ENCODE data around the gene BORCS8.
"Not testable (repeated sequence)": the region's sequence is repeated elsewhere in the genome, so short reads cannot be mapped to it uniquely, and the experiment has no call there.

The BORCS8 gene
- 4.8 to 10.6 (median 6.9) reads per million in 18 experiments for total RNA-seq

- DNase-seq = peak; percentile 99
These were observed at the start of gene BORCS8, which contains the start of gene RFXANK for GRCh38 chr19:19192078-19192882. BORCS8 (minus strand) TSS chr19:19192152; CDS start chr19:19192117, 35 bp downstream. RFXANK (plus strand) TSS chr19:19192258; CDS start chr19:19193947, 1,689 bp downstream.

- no peak for DNase-seq
These were observed 48.5 kb upstream of the BORCS8 start for GRCh38 chr19:19240476-19240875.

DNA sequence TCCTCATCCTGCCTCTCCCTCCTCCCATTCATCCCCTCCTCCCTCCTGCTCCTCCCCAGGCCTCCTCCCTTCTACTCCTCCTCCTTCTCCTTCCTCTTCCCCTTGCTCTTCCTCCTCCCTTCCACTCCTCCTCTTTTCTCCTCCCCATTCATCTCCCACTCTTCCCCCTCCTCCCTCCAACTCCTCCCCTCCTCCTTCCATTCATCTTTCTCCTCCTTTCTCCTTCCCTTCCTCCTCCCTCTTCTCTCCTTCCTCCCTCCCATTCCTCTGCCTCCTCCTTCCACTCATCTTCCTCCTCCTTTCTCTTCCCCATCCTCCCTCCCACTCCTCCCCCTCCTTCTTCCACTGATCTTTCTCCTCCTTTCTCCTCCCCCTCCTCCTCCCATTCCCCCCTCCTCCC, 47.7 kb upstream of the BORCS8 start:
- no peak for DNase-seq

GRCh38 chr19:19238126-19238894, 46.4 kb upstream of the BORCS8 start:
- DNase-seq = no peak

DNA sequence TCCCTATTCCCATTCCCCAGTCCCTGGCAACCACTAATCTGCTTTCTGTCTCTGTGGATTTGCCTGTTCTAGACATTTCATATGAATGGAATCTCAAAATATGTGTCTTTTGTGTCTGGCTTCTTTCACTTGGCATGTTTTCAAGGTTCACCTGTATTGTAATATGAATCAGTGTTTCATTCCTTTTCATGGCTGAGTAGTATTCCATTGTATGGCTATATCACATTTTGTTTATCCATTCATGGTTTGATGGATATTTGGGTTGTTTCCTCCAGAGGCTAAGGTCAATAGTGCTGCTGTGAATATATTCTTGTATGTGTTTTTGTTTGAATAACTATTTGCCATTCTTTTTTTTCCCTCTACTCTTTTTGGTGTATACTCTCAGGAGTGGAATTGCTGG, 44.2 kb upstream of the BORCS8 start:
- DNase-seq = no peak

DNA sequence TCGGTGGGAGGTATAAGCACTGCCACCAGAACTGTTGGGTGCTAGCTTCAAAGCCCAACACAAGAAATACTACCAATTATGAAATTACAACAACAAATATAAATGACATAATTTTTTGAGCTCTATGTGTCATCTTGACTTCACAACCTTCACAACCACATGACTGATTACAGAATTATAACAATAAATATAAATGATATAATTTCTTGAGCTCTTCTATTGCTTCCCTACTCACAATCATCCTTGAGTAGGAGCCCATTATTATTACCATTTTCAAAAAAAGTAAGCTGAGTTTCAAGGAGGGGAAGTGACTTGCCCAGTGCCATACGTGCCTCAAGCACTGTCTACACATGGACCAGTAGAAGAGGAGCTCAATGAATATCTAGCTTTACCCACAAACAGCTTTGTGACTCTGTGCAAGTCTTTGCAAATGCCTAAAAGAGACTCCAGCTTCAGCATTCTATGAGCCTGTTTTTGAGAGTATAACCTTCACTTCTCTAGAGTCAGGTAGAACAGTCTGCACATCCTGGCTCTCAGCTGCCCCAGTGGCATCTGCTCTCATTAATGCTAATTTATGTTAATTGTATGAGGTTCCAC, 42.4 kb upstream of the BORCS8 start:
- DNase-seq = no peak

GRCh38 chr19:19232261-19232721, 40.3 kb upstream of the BORCS8 start:
- no peak for DNase-seq

DNA sequence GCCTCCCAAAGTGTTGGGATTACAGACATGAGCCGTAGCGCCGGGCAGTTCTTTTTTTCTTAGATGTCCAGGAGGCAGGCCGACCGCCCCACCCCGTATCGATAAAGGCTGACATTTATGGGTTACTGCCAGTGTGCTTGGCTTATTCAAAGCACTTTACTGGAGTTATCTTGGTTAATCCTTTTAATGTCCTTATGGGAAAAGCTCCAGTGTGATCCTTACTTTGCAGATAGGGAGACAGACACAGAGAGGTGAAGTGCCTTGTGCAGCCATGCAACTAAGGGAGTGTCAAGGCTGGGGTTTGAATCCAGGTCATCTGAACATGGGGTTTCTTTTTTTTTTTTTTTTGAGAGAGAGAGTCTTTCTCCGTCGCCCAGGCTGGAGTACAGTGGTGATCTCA, 39.0 kb upstream of the BORCS8 start:
- no peak for DNase-seq

GRCh38 chr19:19229701-19230100, 37.7 kb upstream of the BORCS8 start:
- DNase-seq = no peak

DNA sequence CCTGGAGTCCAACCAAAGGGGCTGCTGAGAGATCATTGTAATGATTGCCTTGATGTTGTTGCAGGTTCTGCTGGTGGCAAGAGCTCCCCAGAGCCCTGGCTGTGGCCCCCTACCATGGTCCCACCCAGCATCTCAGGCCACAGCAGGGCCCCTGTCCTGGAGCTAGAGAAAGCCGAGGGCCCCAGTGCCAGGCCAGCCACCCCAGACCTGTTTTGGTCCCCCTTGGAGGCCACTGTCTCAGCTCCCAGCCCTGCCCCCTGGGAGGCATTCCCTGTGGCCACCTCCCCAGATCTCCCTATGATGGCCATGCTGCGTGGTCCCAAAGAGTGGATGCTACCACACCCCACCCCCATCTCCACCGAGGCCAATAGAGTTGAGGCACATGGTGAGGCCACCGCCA, 35.3 kb upstream of the BORCS8 start:
- DNase-seq = no peak

GRCh38 chr19:19226663-19227062, 34.7 kb upstream of the BORCS8 start:
- no peak for DNase-seq

- no peak for DNase-seq
These were observed 34.3 kb upstream of the BORCS8 start for GRCh38 chr19:19226204-19226603.

DNA sequence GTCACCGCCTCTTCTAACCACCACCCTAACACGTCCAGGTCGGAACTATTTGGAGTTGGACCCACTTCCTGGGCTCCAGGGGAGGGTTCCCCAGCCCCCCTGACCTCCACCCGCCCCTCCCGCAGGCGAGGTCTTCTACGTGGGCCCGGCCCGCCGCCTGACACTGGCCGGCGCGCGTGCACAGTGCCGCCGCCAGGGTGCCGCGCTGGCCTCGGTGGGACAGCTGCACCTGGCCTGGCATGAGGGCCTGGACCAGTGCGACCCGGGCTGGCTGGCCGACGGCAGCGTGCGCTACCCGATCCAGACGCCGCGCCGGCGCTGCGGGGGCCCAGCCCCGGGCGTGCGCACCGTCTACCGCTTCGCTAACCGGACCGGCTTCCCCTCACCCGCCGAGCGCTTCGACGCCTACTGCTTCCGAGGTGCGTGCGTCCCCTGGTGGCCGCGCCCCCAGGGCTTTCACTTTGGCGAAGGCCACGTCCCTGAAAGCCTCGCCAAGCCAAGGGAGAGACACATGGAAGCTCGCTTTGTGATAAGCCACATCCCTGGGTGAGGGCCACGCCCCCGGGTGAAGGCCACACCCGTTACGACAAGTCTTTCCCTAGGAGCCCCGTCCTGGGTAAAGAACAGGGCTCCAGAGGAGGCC, 33.0 kb upstream of the BORCS8 start:
- peak; percentile 67 to 77 for DNase-seq

GRCh38 chr19:19224150-19224851, 32.3 kb upstream of the BORCS8 start:
- DNase-seq = no peak

DNA sequence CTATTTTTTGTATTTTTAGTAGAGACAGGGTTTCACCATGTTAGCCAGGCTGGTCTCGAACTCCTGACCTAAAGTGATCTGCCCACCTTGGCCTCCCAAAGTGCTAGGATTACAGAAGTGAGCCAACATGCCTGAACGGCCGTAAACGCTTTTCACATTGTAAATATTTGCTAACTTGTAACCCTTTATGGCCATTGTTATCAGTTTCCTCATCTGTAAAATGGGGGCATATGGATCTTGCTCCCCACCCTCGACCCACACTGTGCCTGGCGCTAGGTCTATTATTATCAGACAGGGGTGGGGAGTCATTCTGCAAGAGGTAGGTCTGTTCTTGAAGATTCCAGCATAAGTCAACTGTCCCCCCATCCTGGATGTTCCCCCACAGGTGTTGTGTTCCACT, 31.7 kb upstream of the BORCS8 start:
- no peak for DNase-seq

DNA sequence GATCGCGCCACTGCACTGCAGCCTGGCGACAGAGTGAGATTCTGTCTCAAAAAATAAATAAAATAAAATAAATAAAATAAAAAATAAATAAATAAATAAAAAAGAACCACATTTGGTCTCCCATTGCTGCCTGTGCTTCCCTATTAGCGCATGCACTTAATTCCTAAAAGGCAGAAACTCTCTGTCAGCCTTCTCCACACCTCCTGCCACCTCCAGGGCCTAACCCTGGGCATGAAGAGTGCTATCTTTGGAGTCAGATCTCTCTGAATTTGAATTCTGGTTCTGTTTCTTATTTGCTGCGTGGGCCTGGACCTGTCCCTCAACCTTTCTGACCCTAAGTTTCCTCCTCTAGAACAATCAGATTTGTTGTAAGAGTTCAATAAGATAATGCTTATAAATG, 31.1 kb upstream of the BORCS8 start:
- no peak for DNase-seq

DNA sequence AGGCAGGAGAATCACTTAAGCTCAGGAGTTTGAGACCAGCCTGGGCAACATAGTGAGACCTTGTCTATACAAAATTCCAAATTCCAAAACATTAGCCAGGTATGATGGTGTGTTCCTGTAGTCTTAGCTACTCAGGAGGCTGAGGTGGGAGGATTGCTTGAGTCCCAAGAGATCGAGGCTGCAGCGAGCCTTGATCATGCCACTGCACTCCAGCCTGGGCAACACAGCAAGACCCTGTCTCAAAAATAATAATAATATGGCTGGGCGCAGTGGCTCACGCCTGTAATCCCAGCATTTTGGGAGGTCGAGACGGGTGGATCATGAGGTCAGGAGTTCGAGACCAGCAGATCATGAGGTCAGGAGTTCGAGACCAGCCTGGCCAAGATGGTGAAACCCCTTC, 29.0 kb upstream of the BORCS8 start:
- not testable (repeated sequence) for DNase-seq

- DNase-seq = no peak
These were observed 27.0 kb upstream of the BORCS8 start for GRCh38 chr19:19218911-19219310.

- DNase-seq = peak; percentile 13 to 41
These were observed 25.1 kb upstream of the BORCS8 start for GRCh38 chr19:19217099-19217498.

DNA sequence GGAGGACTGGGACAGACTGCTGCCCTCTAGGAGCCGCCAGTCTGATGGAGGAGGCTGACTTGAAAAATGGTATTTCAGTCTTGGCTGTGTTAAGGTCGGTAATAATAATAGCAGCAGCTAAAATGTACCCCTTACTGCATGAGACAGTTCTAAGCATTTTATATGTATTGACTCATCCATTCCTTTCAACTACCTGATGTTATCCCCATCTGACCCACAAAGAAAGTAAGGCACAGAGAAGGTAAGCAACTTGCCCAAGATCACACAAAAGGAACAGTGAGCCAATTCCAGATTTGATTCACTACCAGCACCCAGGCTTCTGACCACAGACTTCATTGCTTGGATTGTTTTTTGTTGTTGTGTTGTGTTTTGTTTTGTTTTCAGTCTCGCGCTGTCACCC, 23.8 kb upstream of the BORCS8 start:
- DNase-seq = no peak

DNA sequence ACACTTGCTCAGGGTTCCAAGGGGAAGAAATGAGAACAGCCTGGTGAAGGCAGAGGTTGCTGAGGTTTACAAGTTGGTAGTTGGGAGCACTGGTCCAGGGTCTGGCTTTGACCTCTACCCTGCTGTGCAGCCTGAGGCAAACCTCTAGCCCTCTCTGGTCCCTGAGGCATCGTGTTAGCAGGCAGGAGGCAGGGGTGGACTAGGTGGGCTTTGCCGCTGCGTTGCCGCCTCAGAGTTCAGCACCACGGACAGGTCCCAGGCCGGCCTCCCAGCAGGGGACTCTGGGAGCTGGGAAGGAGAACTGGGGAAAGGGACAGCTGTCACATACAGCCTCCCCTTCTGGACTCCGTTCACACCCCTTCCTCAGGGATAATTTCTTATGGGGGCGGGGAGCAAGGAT, 22.9 kb upstream of the BORCS8 start:
- DNase-seq = peak; percentile 8 to 27

DNA sequence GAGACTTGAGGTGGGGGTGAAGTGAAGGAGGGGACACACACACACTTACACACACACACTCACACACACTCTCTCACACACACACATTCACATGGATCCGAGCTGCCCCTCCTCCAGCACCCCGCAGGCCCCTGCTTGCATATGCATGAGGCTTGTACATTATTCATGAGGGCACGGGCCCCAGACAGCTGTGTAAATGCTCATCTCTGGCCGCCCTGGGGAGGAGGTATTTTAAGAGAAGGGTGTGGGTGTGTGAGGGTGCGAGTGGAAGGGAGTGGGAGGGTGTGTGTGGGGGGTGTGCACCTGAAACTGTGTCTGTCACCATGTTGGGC, 22.2 kb upstream of the BORCS8 start:
- no peak for DNase-seq
